HepG2 (cell line): ENCODE results near the gene WRAP73. TPM values are rescaled to one million over a fixed set of nuclear protein-coding genes. Genes with fewer than 3 reads are reported as not detected.

Experiments
- ATAC-seq: fragments of 200-7000 bp; cut with Tn5 transposase; 3 replicates; pipeline ENCODE4 v1.9.1; 2020; ENCODE audit warnings: mild to moderate bottlenecking, moderate library complexity
- BruUV-seq: library from RNA; stranded (reverse); fragments of 400-500 nt; replicated peaks from 2 replicates; lab custom pipeline; 2021; lab: Mats Ljungman, UMichigan
- CTCF ChIA-PET: fragments of 300-600 bp; formaldehyde crosslinking; extraction: SDS; loops from one replicate; lab custom pipeline; 2021; ENCODE audit warnings: low total read pairs, inconsistent platforms, low intra/inter-chr PET ratio; lab: Yijun Ruan, JAX
- POLR2A ChIA-PET: fragments of 350-600 bp; sonication (Branson Sonifier 250); formaldehyde crosslinking; loops from one replicate; lab custom pipeline; 2020; ENCODE audit warnings: antibody characterized with exemption, inconsistent platforms; lab: Yijun Ruan, JAX
- DNase-seq: peaks from one replicate; pipeline ENCODE4 v3.0.0-alpha.2; 2015; ENCODE audit warnings: low spot score
- FAIRE-seq: peaks from 3 replicates; lab custom pipeline; 2011; peaks lifted over from hg19 to GRCh38; lab: Jason Lieb, UNC
- H2AFZ ChIP-seq: one replicate; pipeline ENCODE4 v1.6.1; 2011; ENCODE audit warnings: low read length, inconsistent platforms
- H3K27ac ChIP-seq: fragments of 300-600 bp; 3 replicates; pipeline ENCODE4 v1.8.0; 2011; ENCODE audit warnings: mixed run types, mild to moderate bottlenecking, mixed read lengths, low read length, inconsistent platforms; ENCODE audit not compliant: insufficient read depth; ENCODE audit errors: extremely low read length
- H3K27me3 ChIP-seq, 2 experiments: fragments of 200-600 bp in 1 of 2; 2 replicates in 1 of 2; 3 replicates in 1 of 2; pipeline versions ENCODE4 v1.6.0 to v1.8.0; 2011; ENCODE audit warnings: low read length in 2 of 2, mild to moderate bottlenecking in 2 of 2, moderate library complexity in 2 of 2, inconsistent platforms in 1 of 2; ENCODE audit not compliant: insufficient read depth in 2 of 2, control insufficient read depth in 1 of 2
- H3K36me3 ChIP-seq, 2 experiments: fragments of 200-600 bp in 1 of 2; replicated peaks in 1 of 2; 2 replicates in 1 of 2; 3 replicates in 1 of 2; pipeline versions ENCODE4 v1.5.1 to v1.8.0; 2011; ENCODE audit warnings: low read length in 2 of 2, inconsistent platforms in 1 of 2; ENCODE audit not compliant: insufficient read depth in 2 of 2, control insufficient read depth in 1 of 2
- H3K4me1 ChIP-seq: 2 replicates; pipeline ENCODE4 v1.5.1; 2012; ENCODE audit warnings: low read length, inconsistent platforms; ENCODE audit not compliant: insufficient read depth
- H3K4me2 ChIP-seq: 2 replicates; pipeline ENCODE4 v1.6.0; 2011; ENCODE audit warnings: low read depth, low read length, inconsistent platforms
- H3K4me3 ChIP-seq, 3 experiments: fragments of 200-600 bp in 1 of 3; sonication (generic), shearing (Covaris generic) in 1 of 3; replicated peaks in 1 of 3; 2 replicates each; pipeline ENCODE4 v1.5.1; 2011 to 2016; ENCODE audit warnings: low read length in 3 of 3, inconsistent platforms in 2 of 3, low read depth in 2 of 3, mild to moderate bottlenecking in 2 of 3, control low read depth in 1 of 3, mixed read lengths in 1 of 3; ENCODE audit not compliant: insufficient read depth in 1 of 3
- H3K79me2 ChIP-seq: one replicate; pipeline ENCODE4 v1.6.1; 2011; ENCODE audit warnings: low read length, inconsistent platforms; ENCODE audit not compliant: insufficient read depth
- H3K9ac ChIP-seq: 2 replicates; pipeline ENCODE4 v1.6.0; 2011; ENCODE audit warnings: mild to moderate bottlenecking, low read depth, low read length, inconsistent platforms; ENCODE audit not compliant: insufficient read depth
- H3K9me3 ChIP-seq: 2 replicates; pipeline ENCODE4 v1.5.1; 2012; ENCODE audit warnings: mild to moderate bottlenecking, low read length
- H4K20me1 ChIP-seq: 2 replicates; pipeline ENCODE4 v1.6.0; 2011; ENCODE audit warnings: inconsistent platforms, mild to moderate bottlenecking, low read length, moderate library complexity; ENCODE audit not compliant: insufficient read depth
- E2F2 ChIP-seq: sonication (generic); formaldehyde crosslinking; IDR thresholded peaks from 2 replicates; pipeline ENCODE4 v1.4.0; 2020; ENCODE audit warnings: missing genetic modification reagents, borderline replicate concordance
- EED ChIP-seq: sonication (generic); formaldehyde crosslinking; IDR thresholded peaks from 2 replicates; pipeline ENCODE4 v1.5.0; 2020; ENCODE audit warnings: mild to moderate bottlenecking, missing genetic modification reagents
- ETS1 ChIP-seq: sonication (generic); formaldehyde crosslinking; IDR thresholded peaks from 2 replicates; pipeline ENCODE4 v1.4.0; 2020; ENCODE audit warnings: missing genetic modification reagents
- MAF1 ChIP-seq: sonication (generic); formaldehyde crosslinking; IDR thresholded peaks from 2 replicates; pipeline ENCODE4 v1.5.0; 2020; ENCODE audit warnings: missing genetic modification reagents, borderline replicate concordance
- MXD1 ChIP-seq: sonication (generic); formaldehyde crosslinking; IDR thresholded peaks from 2 replicates; pipeline ENCODE4 v1.4.0; 2020; ENCODE audit warnings: mild to moderate bottlenecking, missing genetic modification reagents
- NR2F2 ChIP-seq: IDR thresholded peaks from 2 replicates; pipeline ENCODE4 v1.6.1; 2012; ENCODE audit warnings: low read depth, inconsistent platforms, borderline replicate concordance
- RELA ChIP-seq: sonication (generic); formaldehyde crosslinking; IDR thresholded peaks from 2 replicates; pipeline ENCODE4 v1.4.0; 2020; ENCODE audit warnings: missing genetic modification reagents
- U2AF1 ChIP-seq: fragments of 200-400 bp; formaldehyde crosslinking; optimal IDR thresholded peaks from 2 replicates; pipeline ENCODE3; 2017; ENCODE audit warnings: mild to moderate bottlenecking, low read depth, low read length
- ZFP36L1 ChIP-seq: sonication (generic); formaldehyde crosslinking; IDR thresholded peaks from 2 replicates; pipeline ENCODE4 v1.8.0; 2022; ENCODE audit warnings: mild to moderate bottlenecking, missing genetic modification reagents, moderate library complexity
- ZMYM3 ChIP-seq: sonication (generic); formaldehyde crosslinking; IDR thresholded peaks from 2 replicates; pipeline ENCODE4 v1.5.1; 2020; ENCODE audit warnings: mild to moderate bottlenecking, missing genetic modification reagents
- ZNF281 ChIP-seq: sonication (generic); formaldehyde crosslinking; IDR thresholded peaks from 2 replicates; pipeline ENCODE4 v1.4.0; 2020; ENCODE audit warnings: missing genetic modification reagents, borderline replicate concordance
- ZNF580 ChIP-seq: IDR thresholded peaks from 2 replicates; pipeline ENCODE4 v1.6.1; 2016; ENCODE audit warnings: low read depth, borderline replicate concordance
- ZNF746 ChIP-seq: sonication (generic); formaldehyde crosslinking; IDR thresholded peaks from 2 replicates; pipeline ENCODE4 v1.8.0; 2022; ENCODE audit warnings: mild to moderate bottlenecking, missing genetic modification reagents
- ZNF792 ChIP-seq: IDR thresholded peaks from 2 replicates; pipeline ENCODE4 v1.6.1; 2016
- ZNF839 ChIP-seq: sonication (generic); formaldehyde crosslinking; IDR thresholded peaks from 2 replicates; pipeline ENCODE4 v1.4.0; 2020; ENCODE audit warnings: missing genetic modification reagents, mild to moderate bottlenecking, borderline replicate concordance
- WGBS: methylation state at CpG from one replicate; pipeline ENCODE4 v1.1.6; 2017; ENCODE audit warnings: low lambda C conversion rate; 5-methylcytosine and 5-hydroxymethylcytosine counted together
- in situ Hi-C: cut with HindIII; loops from 2 replicates; pipeline ENCODE4 v1.10.0; 2017; ENCODE audit warnings: low pct_unique_long_range_greater_than_20kb; ENCODE audit not compliant: extremely low pct_ligation_motif_present
- intact Hi-C: fragments of 100-400 bp; cut with micrococcal nuclease; formaldehyde crosslinking; loops from one replicate; pipeline ENCODE4 v1.10.0; 2022; ENCODE audit not compliant: unreplicated experiment
- polyA plus RNA-seq, 8 experiments: library from polyadenylated mRNA; depleted of rRNA in 3 of 8; stranded (reverse) in 7 of 8; unstranded in 1 of 8; fragments of >200 nt; fragmentation: Illumina TruSeq in 4 of 8; extraction: Trizol in 4 of 8; gene quantifications; 2 replicates each; pipeline versions ENCODE4 v1.2.1 to v1.2.3, GENCODE V29; 2011 to 2016; ENCODE audit warnings: low read depth in 4 of 8, missing spikeins in 1 of 8, mixed read lengths in 1 of 8; ENCODE audit not compliant: insufficient read depth in 1 of 8
- total RNA-seq, 5 experiments: library from RNA; depleted of rRNA; stranded (reverse); fragments of >200 nt; fragmentation: Illumina TruSeq; extraction: Trizol; gene quantifications; 2 replicates each; pipeline ENCODE4 v1.2.3, GENCODE V29; 2016; ENCODE audit warnings: low read depth in 1 of 5

Gene WRAP73
- total and polyA plus RNA-seq, 2 of the 13 experiments (the other 11 are each of a cell fraction or from before 2014, with no cell fraction given) = 18.1 to 40.4 TPM

- TF ChIP-seq MXD1 (no peak), E2F2 (no peak), NR2F2 (no peak), U2AF1 (no peak), ZNF792 (CRISPR knock-in tag) (no peak), ZNF580 (CRISPR knock-in tag) (no peak), ZNF839 (no peak), ETS1 (CRISPR knock-in tag) (no peak), ZNF746 (CRISPR knock-in tag) (no peak), EED (CRISPR knock-in tag) (no peak)
Measured at GRCh38 chr1:3678361-3679097, 28.6 kb upstream of the WRAP73 start (continued).

- TF ChIP-seq ZMYM3 (CRISPR knock-in tag) = no peak
- TF ChIP-seq MAF1 (CRISPR knock-in tag) = no peak
- no peak for TF ChIP-seq ZNF281 (CRISPR knock-in tag)
- TF ChIP-seq RELA (CRISPR knock-in tag) = no peak
- TF ChIP-seq ZFP36L1 (CRISPR knock-in tag) = no peak
- TF ChIP-seq, all 625 proteins: peak for 0
- ATAC-seq (no peak), FAIRE-seq (no peak), DNase-seq (no peak)
- no peaks in the 10 kb centered on the region for H3K79me2 ChIP-seq
- in situ Hi-C loops = no loop called here
- intact Hi-C loops = no loop called here
- no peaks in the 10 kb centered on the region for H4K20me1 ChIP-seq
- H3K9ac ChIP-seq = no peak overlapping the region
- ChIA-PET CTCF (no interaction called here), POLR2A (no interaction called here)
- H3K4me1 ChIP-seq = no peaks in the 10 kb centered on the region
- no peak overlapping the region for H3K4me3 ChIP-seq
- no peaks in the 10 kb centered on the region; a peak in 1 of 5 replicates for H3K27me3 ChIP-seq
- WGBS = 66% methylated on average over 5 of the region's 5 CpGs
- H2AFZ ChIP-seq = no peak overlapping the region
- BruUV-seq = no TSS peak
- H3K36me3 ChIP-seq = no peaks in the 10 kb centered on the region
- no peaks in the 10 kb centered on the region for H3K9me3 ChIP-seq
- no peak overlapping the region for H3K4me2 ChIP-seq
- H3K27ac ChIP-seq = no peak overlapping the region
Measured at GRCh38 chr1:3677484-3677883, 27.6 kb upstream of the WRAP73 start.
